ENCODE results near the gene HORMAD2. TPM values are rescaled to one million over a fixed set of nuclear protein-coding genes. Genes with fewer than 3 reads are reported as not detected.

HORMAD2 gene
- total RNA-seq, 1 experiment from 2014 or later, result not detected

DNA sequence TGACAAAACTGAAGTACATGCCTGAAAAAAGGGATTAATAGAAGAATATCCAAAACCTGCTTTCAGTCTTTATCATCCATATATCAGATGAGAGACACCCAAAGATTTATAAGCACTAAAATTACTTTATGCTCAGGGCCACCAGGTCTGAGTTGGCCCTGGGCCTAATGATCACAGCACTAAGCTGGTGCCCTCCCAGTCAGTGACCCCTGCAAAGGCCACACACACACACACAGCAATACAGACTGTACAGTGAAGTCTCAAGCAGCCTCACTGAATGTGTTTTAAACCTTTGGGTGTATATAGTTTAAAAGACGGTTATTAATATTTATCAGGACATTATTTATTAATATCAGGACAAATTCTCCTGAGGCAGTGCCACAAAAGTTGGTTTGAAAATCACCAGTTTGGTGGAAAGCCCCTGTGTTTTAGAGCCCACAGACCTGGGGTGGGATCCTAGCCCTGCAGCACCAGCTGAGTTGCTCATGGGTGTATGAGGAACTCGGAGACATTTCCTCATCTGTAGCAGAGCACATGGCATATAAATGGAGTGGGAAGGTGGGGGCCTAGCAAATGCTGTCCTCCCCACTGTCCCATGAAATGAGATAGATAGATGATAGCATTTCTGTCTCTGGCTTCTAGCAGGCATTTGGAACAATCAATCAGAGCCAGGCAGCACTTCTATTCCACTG lies 48.4 kb upstream of the HORMAD2 start:
- ChIA-PET CTCF (interaction anchor here (0.5 kb wide), 1 partner anchor 305 kb away, joined by 4 read pairs; no protein-coding TSS in a partner anchor), POLR2A (no interaction called here)
- Mint-ChIP-seq H3K4me3 (no peak overlapping the region), H3K9me3 (no peaks in the 10 kb centered on the region), H3K27ac (no peak overlapping the region), H3K4me1 (no peaks in the 10 kb centered on the region), H3K36me3 (no peaks in the 10 kb centered on the region), H3K27me3 (ENCODE audit: low read depth) (no peaks in the 10 kb centered on the region)
- DNase-seq (ENCODE audit: low spot score) (no peak), ATAC-seq (no peak)
- TF ChIP-seq, protein P1, sequence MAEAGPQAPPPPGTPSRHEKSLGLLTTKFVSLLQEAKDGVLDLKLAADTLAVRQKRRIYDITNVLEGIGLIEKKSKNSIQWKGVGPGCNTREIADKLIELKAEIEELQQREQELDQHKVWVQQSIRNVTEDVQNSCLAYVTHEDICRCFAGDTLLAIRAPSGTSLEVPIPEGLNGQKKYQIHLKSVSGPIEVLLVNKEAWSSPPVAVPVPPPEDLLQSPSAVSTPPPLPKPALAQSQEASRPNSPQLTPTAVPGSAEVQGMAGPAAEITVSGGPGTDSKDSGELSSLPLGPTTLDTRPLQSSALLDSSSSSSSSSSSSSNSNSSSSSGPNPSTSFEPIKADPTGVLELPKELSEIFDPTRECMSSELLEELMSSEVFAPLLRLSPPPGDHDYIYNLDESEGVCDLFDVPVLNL (CRISPR knock-in tag; IDR thresholded peaks at IDR 0.05; ENCODE audit: borderline replicate concordance, low read depth), result no peak
- TF ChIP-seq NFYB (CRISPR knock-in tag; conservative IDR thresholded peaks at IDR 0.05; ENCODE audit: low read depth), result no peak
- TF ChIP-seq ESRRA (CRISPR knock-in tag; IDR thresholded peaks at IDR 0.05; ENCODE audit: borderline replicate concordance), result no peak
- TF ChIP-seq, protein P2, sequence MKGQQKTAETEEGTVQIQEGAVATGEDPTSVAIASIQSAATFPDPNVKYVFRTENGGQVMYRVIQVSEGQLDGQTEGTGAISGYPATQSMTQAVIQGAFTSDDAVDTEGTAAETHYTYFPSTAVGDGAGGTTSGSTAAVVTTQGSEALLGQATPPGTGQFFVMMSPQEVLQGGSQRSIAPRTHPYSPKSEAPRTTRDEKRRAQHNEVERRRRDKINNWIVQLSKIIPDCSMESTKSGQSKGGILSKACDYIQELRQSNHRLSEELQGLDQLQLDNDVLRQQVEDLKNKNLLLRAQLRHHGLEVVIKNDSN (CRISPR knock-in tag; IDR thresholded peaks at IDR 0.05), result no peak
- TF ChIP-seq ZNF219 (CRISPR knock-in tag; IDR thresholded peaks at IDR 0.05; ENCODE audit: borderline replicate concordance), result no peak
- TF ChIP-seq GRHL2 (CRISPR knock-in tag; IDR thresholded peaks at IDR 0.05; ENCODE audit: insufficient replicate concordance, severe bottlenecking), result no peak
- TF ChIP-seq FOXP1 (CRISPR knock-in tag; IDR thresholded peaks at IDR 0.05; ENCODE audit: borderline replicate concordance), result no peak
- TF ChIP-seq, protein P3, sequence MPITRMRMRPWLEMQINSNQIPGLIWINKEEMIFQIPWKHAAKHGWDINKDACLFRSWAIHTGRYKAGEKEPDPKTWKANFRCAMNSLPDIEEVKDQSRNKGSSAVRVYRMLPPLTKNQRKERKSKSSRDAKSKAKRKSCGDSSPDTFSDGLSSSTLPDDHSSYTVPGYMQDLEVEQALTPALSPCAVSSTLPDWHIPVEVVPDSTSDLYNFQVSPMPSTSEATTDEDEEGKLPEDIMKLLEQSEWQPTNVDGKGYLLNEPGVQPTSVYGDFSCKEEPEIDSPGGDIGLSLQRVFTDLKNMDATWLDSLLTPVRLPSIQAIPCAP (CRISPR knock-in tag; IDR thresholded peaks at IDR 0.05), result no peak
- TF ChIP-seq, protein P4, sequence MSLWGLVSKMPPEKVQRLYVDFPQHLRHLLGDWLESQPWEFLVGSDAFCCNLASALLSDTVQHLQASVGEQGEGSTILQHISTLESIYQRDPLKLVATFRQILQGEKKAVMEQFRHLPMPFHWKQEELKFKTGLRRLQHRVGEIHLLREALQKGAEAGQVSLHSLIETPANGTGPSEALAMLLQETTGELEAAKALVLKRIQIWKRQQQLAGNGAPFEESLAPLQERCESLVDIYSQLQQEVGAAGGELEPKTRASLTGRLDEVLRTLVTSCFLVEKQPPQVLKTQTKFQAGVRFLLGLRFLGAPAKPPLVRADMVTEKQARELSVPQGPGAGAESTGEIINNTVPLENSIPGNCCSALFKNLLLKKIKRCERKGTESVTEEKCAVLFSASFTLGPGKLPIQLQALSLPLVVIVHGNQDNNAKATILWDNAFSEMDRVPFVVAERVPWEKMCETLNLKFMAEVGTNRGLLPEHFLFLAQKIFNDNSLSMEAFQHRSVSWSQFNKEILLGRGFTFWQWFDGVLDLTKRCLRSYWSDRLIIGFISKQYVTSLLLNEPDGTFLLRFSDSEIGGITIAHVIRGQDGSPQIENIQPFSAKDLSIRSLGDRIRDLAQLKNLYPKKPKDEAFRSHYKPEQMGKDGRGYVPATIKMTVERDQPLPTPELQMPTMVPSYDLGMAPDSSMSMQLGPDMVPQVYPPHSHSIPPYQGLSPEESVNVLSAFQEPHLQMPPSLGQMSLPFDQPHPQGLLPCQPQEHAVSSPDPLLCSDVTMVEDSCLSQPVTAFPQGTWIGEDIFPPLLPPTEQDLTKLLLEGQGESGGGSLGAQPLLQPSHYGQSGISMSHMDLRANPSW (CRISPR knock-in tag; conservative IDR thresholded peaks at IDR 0.05; ENCODE audit: low read depth), result no peak
- no peak for TF ChIP-seq ZNF671 (CRISPR knock-in tag; IDR thresholded peaks at IDR 0.05)
- TF ChIP-seq, protein P5, sequence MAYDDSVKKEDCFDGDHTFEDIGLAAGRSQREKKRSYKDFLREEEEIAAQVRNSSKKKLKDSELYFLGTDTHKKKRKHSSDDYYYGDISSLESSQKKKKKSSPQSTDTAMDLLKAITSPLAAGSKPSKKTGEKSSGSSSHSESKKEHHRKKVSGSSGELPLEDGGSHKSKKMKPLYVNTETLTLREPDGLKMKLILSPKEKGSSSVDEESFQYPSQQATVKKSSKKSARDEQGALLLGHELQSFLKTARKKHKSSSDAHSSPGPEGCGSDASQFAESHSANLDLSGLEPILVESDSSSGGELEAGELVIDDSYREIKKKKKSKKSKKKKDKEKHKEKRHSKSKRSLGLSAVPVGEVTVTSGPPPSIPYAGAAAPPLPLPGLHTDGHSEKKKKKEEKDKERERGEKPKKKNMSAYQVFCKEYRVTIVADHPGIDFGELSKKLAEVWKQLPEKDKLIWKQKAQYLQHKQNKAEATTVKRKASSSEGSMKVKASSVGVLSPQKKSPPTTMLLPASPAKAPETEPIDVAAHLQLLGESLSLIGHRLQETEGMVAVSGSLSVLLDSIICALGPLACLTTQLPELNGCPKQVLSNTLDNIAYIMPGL (CRISPR knock-in tag; IDR thresholded peaks at IDR 0.05), result no peak
- TF ChIP-seq ZNF423 (CRISPR knock-in tag; IDR thresholded peaks at IDR 0.05), result no peak
- no peak for TF ChIP-seq NFATC4 (CRISPR knock-in tag; IDR thresholded peaks at IDR 0.05)

DNA sequence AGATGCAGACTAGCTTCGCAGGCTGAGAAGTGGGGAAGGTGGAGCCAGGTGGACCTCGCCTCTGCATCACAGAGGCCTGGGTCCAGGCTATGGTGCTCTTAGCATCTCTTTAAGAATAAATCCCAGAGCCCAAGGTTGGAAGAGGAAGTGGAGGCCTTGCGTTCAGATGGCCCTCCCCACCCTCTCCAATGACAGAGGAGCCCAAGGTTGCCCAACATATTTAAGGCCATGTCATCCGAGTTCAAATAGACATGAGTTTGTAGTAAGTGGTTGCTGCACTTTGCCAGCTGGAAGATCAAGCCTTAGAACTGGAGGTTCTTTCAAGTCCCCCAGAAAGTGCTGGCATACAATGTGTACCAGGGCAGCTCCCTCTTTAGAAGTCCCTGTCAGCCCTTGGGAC lies 47.1 kb upstream of the HORMAD2 start:
- CTCF ChIA-PET, result interaction anchor here (1.3 to 1.7 kb wide), 3 partner anchors 28 to 343 kb away, joined by 3 to 7 read pairs (median 4); no protein-coding TSS in a partner anchor
- no peak overlapping the region for H3K4me3 Mint-ChIP-seq

More for the DNA sequence above, 47.1 kb upstream of the HORMAD2 start:
- ATAC-seq (no peak), DNase-seq (ENCODE audit: low spot score) (no peak)
- H3K27ac Mint-ChIP-seq, result no peak overlapping the region
- H3K9me3 Mint-ChIP-seq, result no peaks in the 10 kb centered on the region
- no peak for TF ChIP-seq ETV6 (CRISPR knock-in tag; IDR thresholded peaks at IDR 0.05)
- TF ChIP-seq, protein P6, sequence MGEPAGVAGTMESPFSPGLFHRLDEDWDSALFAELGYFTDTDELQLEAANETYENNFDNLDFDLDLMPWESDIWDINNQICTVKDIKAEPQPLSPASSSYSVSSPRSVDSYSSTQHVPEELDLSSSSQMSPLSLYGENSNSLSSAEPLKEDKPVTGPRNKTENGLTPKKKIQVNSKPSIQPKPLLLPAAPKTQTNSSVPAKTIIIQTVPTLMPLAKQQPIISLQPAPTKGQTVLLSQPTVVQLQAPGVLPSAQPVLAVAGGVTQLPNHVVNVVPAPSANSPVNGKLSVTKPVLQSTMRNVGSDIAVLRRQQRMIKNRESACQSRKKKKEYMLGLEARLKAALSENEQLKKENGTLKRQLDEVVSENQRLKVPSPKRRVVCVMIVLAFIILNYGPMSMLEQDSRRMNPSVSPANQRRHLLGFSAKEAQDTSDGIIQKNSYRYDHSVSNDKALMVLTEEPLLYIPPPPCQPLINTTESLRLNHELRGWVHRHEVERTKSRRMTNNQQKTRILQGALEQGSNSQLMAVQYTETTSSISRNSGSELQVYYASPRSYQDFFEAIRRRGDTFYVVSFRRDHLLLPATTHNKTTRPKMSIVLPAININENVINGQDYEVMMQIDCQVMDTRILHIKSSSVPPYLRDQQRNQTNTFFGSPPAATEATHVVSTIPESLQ (CRISPR knock-in tag; IDR thresholded peaks at IDR 0.05), result no peak
- no peak for TF ChIP-seq TP53 (CRISPR knock-in tag; IDR thresholded peaks at IDR 0.05)
- TF ChIP-seq SMAD3 (CRISPR knock-in tag; IDR thresholded peaks at IDR 0.05; ENCODE audit: borderline replicate concordance), result no peak
- TF ChIP-seq KAT7 (CRISPR knock-in tag; IDR thresholded peaks at IDR 0.05; ENCODE audit: borderline replicate concordance), result no peak
- TF ChIP-seq, protein P7, sequence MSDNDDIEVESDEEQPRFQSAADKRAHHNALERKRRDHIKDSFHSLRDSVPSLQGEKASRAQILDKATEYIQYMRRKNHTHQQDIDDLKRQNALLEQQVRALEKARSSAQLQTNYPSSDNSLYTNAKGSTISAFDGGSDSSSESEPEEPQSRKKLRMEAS (CRISPR knock-in tag; IDR thresholded peaks at IDR 0.05), result no peak
- H3K4me1 Mint-ChIP-seq, result peaks cover 5% of the 10 kb centered on the region; the same call in 1 of the 2 replicates
- H3K27me3 Mint-ChIP-seq (ENCODE audit: low read depth), result no peaks in the 10 kb centered on the region
- POLR2A ChIA-PET, result no interaction called here
- no peaks in the 10 kb centered on the region for H3K36me3 Mint-ChIP-seq
